HEK293T (cell line): Measurements from ENCODE around the gene MMUT.

Experiments
- ARNT ChIP-seq: fragments of 450-650 bp; IDR thresholded peaks from 2 replicates; pipeline ENCODE4 v1.6.1; 2017; ENCODE audit warnings: mild to moderate bottlenecking
- BHLHE40 ChIP-seq: fragments of 450-650 bp; IDR thresholded peaks from 2 replicates; pipeline ENCODE4 v1.6.1; 2016; ENCODE audit warnings: mild to moderate bottlenecking, moderate library complexity, borderline replicate concordance
- CTBP1 ChIP-seq: fragments of 450-650 bp; IDR thresholded peaks from 2 replicates; pipeline ENCODE4 v1.6.1; 2016; ENCODE audit warnings: borderline replicate concordance
- ELF4 ChIP-seq: fragments of 450-650 bp; IDR thresholded peaks from 2 replicates; pipeline ENCODE4 v1.6.1; 2017; ENCODE audit warnings: antibody characterized with exemption
- FOXK2 ChIP-seq: fragments of 450-650 bp; IDR thresholded peaks from 2 replicates; pipeline ENCODE4 v1.6.1; 2016; ENCODE audit warnings: mild to moderate bottlenecking
- FOXM1 ChIP-seq: fragments of 450-650 bp; IDR thresholded peaks from 2 replicates; pipeline ENCODE4 v1.6.1; 2017; ENCODE audit warnings: mild to moderate bottlenecking, borderline replicate concordance
- HDGF ChIP-seq: fragments of 450-650 bp; IDR thresholded peaks from 2 replicates; pipeline ENCODE4 v1.6.1; 2017; ENCODE audit warnings: antibody characterized with exemption, borderline replicate concordance
- L3MBTL2 ChIP-seq: fragments of 450-650 bp; conservative IDR thresholded peaks from 2 replicates; pipeline ENCODE4 v1.6.1; 2016; ENCODE audit warnings: mild to moderate bottlenecking
- SP1 ChIP-seq: fragments of 450-650 bp; IDR thresholded peaks from 2 replicates; pipeline ENCODE4 v1.6.1; 2017
- SUZ12 ChIP-seq: fragments of 450-650 bp; IDR thresholded peaks from 2 replicates; pipeline ENCODE4 v1.6.1; 2016; ENCODE audit warnings: mild to moderate bottlenecking
- TARDBP ChIP-seq: fragments of 450-650 bp; IDR thresholded peaks from 2 replicates; pipeline ENCODE4 v1.6.1; 2016
- ZNF384 ChIP-seq: fragments of 450-650 bp; IDR thresholded peaks from 2 replicates; pipeline ENCODE4 v1.6.1; 2016

DNA sequence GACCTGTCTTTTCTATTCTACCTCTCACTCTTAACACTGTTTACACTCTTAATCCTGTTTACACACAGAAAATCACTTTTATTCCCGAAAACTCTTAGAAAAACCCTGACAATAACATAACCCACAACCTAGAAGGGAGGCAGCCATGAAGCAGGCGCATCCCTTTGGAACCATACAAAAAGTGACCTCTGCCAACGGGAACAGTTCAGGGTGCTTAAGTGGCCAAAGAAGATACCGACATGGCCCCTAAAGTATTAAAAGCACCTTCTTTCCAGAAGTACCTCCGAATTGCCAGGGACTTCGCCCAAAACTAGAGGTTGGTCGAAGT lies 490 bp downstream of the MMUT start:
- TF ChIP-seq TARDBP (no peak), ELF4 (no peak), SUZ12 (no peak), ARNT (no peak), FOXM1 (no peak), HDGF (no peak), SP1 (no peak), ZNF384 (no peak), L3MBTL2 (no peak), FOXK2 (no peak), CTBP1 (no peak), BHLHE40 (no peak)
